ENCODE results near the gene SENP5. TPM values are rescaled to one million over a fixed set of nuclear protein-coding genes. Genes with fewer than 3 reads are reported as not detected.

Gene SENP5
- total RNA-seq, 1 experiment from 2014 or later: 27.6 TPM

DNA sequence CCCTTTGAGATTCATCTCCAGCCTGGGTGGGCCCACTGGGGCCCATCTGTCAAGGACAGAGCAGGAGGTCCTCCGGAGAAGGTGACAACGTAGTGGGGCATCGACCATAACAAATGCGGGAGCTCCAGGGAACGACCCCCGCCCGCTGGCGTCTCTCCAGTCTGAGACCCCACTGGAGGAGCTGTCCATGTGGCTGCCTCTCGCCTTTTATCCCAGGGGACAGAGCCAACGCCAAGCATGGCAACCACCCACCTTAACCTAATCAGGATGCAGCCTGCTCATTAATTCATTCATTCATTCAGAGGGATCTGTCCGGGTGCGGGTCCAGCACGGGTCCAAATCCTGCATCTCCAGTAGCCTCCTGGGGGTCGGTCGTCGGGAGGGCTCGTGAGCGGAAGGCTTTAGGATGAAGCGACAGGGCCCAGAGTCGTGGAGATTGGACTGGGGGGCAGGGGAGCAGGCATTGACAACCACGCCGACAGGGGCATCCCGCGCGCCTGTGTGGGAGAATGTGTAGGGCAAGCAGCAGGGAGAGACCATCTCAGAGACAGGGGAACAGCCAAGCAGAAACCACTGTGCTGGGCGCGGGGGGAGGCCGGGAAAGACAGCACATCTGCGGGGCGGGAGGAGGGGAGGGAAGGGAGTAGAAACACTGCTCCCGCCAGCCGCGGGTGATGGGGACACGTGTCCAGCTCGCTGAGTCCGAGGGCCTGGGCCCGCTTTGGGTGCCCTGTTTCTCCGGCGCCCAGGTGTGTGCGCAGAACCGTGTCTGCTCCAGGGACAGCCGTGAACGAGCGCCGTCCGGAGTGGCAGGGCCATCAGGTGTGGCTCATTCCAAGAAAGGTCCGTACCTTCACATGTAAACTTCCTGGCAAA lies 99.0 kb downstream of the SENP5 start:
- no peak for TF ChIP-seq RAD21 (IDR thresholded peaks at IDR 0.05; ENCODE audit: low read depth)
- TF ChIP-seq, protein P1, sequence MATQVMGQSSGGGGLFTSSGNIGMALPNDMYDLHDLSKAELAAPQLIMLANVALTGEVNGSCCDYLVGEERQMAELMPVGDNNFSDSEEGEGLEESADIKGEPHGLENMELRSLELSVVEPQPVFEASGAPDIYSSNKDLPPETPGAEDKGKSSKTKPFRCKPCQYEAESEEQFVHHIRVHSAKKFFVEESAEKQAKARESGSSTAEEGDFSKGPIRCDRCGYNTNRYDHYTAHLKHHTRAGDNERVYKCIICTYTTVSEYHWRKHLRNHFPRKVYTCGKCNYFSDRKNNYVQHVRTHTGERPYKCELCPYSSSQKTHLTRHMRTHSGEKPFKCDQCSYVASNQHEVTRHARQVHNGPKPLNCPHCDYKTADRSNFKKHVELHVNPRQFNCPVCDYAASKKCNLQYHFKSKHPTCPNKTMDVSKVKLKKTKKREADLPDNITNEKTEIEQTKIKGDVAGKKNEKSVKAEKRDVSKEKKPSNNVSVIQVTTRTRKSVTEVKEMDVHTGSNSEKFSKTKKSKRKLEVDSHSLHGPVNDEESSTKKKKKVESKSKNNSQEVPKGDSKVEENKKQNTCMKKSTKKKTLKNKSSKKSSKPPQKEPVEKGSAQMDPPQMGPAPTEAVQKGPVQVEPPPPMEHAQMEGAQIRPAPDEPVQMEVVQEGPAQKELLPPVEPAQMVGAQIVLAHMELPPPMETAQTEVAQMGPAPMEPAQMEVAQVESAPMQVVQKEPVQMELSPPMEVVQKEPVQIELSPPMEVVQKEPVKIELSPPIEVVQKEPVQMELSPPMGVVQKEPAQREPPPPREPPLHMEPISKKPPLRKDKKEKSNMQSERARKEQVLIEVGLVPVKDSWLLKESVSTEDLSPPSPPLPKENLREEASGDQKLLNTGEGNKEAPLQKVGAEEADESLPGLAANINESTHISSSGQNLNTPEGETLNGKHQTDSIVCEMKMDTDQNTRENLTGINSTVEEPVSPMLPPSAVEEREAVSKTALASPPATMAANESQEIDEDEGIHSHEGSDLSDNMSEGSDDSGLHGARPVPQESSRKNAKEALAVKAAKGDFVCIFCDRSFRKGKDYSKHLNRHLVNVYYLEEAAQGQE (IDR thresholded peaks at IDR 0.05; ENCODE audit: low read depth): no peak
- no peak for TF ChIP-seq SP1 (IDR thresholded peaks at IDR 0.05; ENCODE audit: low read depth)
- CTCF ChIA-PET: no interaction called here
- no peak for ATAC-seq

More for the DNA sequence above, 99.0 kb downstream of the SENP5 start:
- BruUV-seq (replicated peaks): no TSS peak
- Histone ChIP-seq H3K36me3 (ENCODE audit: control insufficient read depth in 1 of 2, insufficient read depth in 2 of 2, low read length in 2 of 2) (no peaks in the 10 kb centered on the region), H4K20me1 (ENCODE audit: insufficient read depth) (no peaks in the 10 kb centered on the region), H3K9ac (ENCODE audit: low read length) (no peak overlapping the region), H3K4me1 (ENCODE audit: control insufficient read depth in 1 of 2, insufficient read depth in 2 of 2, low read length in 2 of 2) (peaks cover 7 to 21% of the 10 kb centered on the region in 2 experiments; a peak in 2 of 4 replicates), H3K9me3 (ENCODE audit: control insufficient read depth in 1 of 2, insufficient read depth in 1 of 2, low read depth in 1 of 2, low read length in 2 of 2) (no peaks in the 10 kb centered on the region), H3K4me2 (ENCODE audit: low read length) (no peak overlapping the region), H3K9me2 (ENCODE audit: insufficient read depth) (no peaks in the 10 kb centered on the region), H3K27ac (ENCODE audit: low read depth, low read length) (no peak overlapping the region), H3K79me2 (ENCODE audit: insufficient read depth, low read length) (no peaks in the 10 kb centered on the region), H2AFZ (ENCODE audit: low read depth, low read length, poor library complexity, severe bottlenecking) (no peak overlapping the region), H3K27me3 (ENCODE audit: insufficient read depth, low read length) (no peaks in the 10 kb centered on the region), H3K4me3 (replicated peaks in 1 of 2; ENCODE audit: low read depth in 1 of 2, low read length in 2 of 2) (no peak overlapping the region)
- intact Hi-C loops (cut with micrococcal nuclease): loop anchor here (5.0 kb wide), 1 partner anchor 439 kb away; no protein-coding TSS in a partner anchor
- DNase-seq (ENCODE audit: low read depth, low spot score): no peak
- ChIA-PET POLR2A (no interaction called here), RAD21 (ENCODE audit: low non-redundant PET in 1 of 2, low total read pairs in 2 of 2, uncharacterized antibody in 2 of 2, unreplicated experiment in 2 of 2) (no interaction called here)

Measured in HCT116 (cell line).